ENCODE results near the gene SLC17A1. TPM values are rescaled to one million over a fixed set of nuclear protein-coding genes. Genes with fewer than 3 reads are reported as not detected.

SLC17A1 gene
- total and polyA plus RNA-seq, 2 of the 4 experiments (the other 2 are of a cell fraction) = not detected

- Histone ChIP-seq H4K8ac (ENCODE audit: low read depth in 2 of 2, low read length in 2 of 2) (no peak overlapping the region), H2AK9ac (replicated peaks; ENCODE audit: low read depth, low read length, poor library complexity) (no peak overlapping the region), H3K56ac (ENCODE audit: extremely low read depth, insufficient read depth, low read length) (no peak overlapping the region), H3K36me3 (ENCODE audit: control insufficient read depth, insufficient read depth, low read length) (no peaks in the 10 kb centered on the region), H3K9me3 (ENCODE audit: control insufficient read depth, insufficient read depth, low read length) (no peaks in the 10 kb centered on the region), H4K20me1 (ENCODE audit: insufficient read depth, low read length) (no peaks in the 10 kb centered on the region), H3K79me1 (ENCODE audit: low read depth in 1 of 2, low read length in 2 of 2) (no peaks in the 10 kb centered on the region), H3K18ac (ENCODE audit: low read depth, low read length) (no peak overlapping the region), H3K27ac (ENCODE audit: insufficient read depth, low read length) (no peak overlapping the region), H3K23ac (ENCODE audit: low read depth, low read length) (no peak overlapping the region), H2BK20ac (ENCODE audit: low read depth, low read length) (no peak overlapping the region), H3K9me1 (ENCODE audit: insufficient read depth, low read length) (no peaks in the 10 kb centered on the region), H4K5ac (ENCODE audit: low read depth, low read length) (no peak overlapping the region), H4K91ac (ENCODE audit: insufficient read depth, low read depth, low read length) (no peak overlapping the region), H3K14ac (replicated peaks; ENCODE audit: low read depth, low read length) (no peak overlapping the region), H3K4me2 (ENCODE audit: low read depth, low read length) (no peak overlapping the region), H2BK15ac (ENCODE audit: low read depth, low read length) (no peak overlapping the region), H2AFZ (replicated peaks; ENCODE audit: low read length, poor library complexity) (no peak overlapping the region), H2BK5ac (ENCODE audit: low read depth, low read length, poor library complexity, severe bottlenecking) (no peak overlapping the region), H3K4ac (ENCODE audit: low read depth, low read length) (no peak overlapping the region), H3K4me1 (ENCODE audit: control insufficient read depth, insufficient read depth, low read length) (no peaks in the 10 kb centered on the region), H3K27me3 (ENCODE audit: control insufficient read depth, insufficient read depth, low read length) (no peaks in the 10 kb centered on the region), H3K4me3 (ENCODE audit: insufficient read depth, low read depth, low read length) (no peak overlapping the region), H2BK120ac (ENCODE audit: low read depth, low read length) (no peak overlapping the region), H2AK5ac (ENCODE audit: low read depth, low read length) (no peak overlapping the region), H3K9ac (ENCODE audit: low read depth, low read length) (no peak overlapping the region)
- ATAC-seq (ENCODE audit: low read depth) (no peak), DNase-seq (no peak)
- BruUV-seq (replicated peaks) = no TSS peak
- ChIA-PET CTCF (no interaction called here), POLR2A (ENCODE audit: unreplicated experiment) (no interaction called here)
- dilution Hi-C loops (cut with HindIII; ENCODE audit: low sequenced_read_pairs, unreplicated experiment) (no loop called here), in situ Hi-C loops (cut with MboI; ENCODE audit: low sequenced_read_pairs) (no loop called here), intact Hi-C loops (cut with micrococcal nuclease) (no loop called here)
- WGBS, 2 experiments (ENCODE audit: extremely low coverage in 2 of 2, insufficient read length in 1 of 2) = no CpG with 5 or more reads among the region's 1 CpG
- TF ChIP-seq MXI1 (IDR thresholded peaks at IDR 0.05; ENCODE audit: borderline replicate concordance, low read depth, low read length) (no peak), CHD1 (IDR thresholded peaks at IDR 0.05; ENCODE audit: low read depth, low read length) (no peak), RFX5 (IDR thresholded peaks at IDR 0.05; ENCODE audit: low read depth, low read length) (no peak), RAD21 (IDR thresholded peaks at IDR 0.05; ENCODE audit: low read length) (no peak), SMC3 (IDR thresholded peaks at IDR 0.05; ENCODE audit: low read depth, low read length) (no peak), MAZ (IDR thresholded peaks at IDR 0.05; ENCODE audit: borderline replicate concordance, low read depth, low read length) (no peak), BHLHE40 (IDR thresholded peaks at IDR 0.05; ENCODE audit: low read depth, low read length) (no peak), RCOR1 (IDR thresholded peaks at IDR 0.05; ENCODE audit: insufficient replicate concordance, low read length) (no peak), POLR2A (IDR thresholded peaks at IDR 0.05; ENCODE audit: low read depth, low read length) (no peak), FOS (IDR thresholded peaks at IDR 0.05; ENCODE audit: low read depth, low read length) (no peak)
- TF ChIP-seq, protein P1, sequence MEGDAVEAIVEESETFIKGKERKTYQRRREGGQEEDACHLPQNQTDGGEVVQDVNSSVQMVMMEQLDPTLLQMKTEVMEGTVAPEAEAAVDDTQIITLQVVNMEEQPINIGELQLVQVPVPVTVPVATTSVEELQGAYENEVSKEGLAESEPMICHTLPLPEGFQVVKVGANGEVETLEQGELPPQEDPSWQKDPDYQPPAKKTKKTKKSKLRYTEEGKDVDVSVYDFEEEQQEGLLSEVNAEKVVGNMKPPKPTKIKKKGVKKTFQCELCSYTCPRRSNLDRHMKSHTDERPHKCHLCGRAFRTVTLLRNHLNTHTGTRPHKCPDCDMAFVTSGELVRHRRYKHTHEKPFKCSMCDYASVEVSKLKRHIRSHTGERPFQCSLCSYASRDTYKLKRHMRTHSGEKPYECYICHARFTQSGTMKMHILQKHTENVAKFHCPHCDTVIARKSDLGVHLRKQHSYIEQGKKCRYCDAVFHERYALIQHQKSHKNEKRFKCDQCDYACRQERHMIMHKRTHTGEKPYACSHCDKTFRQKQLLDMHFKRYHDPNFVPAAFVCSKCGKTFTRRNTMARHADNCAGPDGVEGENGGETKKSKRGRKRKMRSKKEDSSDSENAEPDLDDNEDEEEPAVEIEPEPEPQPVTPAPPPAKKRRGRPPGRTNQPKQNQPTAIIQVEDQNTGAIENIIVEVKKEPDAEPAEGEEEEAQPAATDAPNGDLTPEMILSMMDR (conservative IDR thresholded peaks at IDR 0.05; ENCODE audit: low read depth, low read length) = no peak
- TF ChIP-seq, protein P2, sequence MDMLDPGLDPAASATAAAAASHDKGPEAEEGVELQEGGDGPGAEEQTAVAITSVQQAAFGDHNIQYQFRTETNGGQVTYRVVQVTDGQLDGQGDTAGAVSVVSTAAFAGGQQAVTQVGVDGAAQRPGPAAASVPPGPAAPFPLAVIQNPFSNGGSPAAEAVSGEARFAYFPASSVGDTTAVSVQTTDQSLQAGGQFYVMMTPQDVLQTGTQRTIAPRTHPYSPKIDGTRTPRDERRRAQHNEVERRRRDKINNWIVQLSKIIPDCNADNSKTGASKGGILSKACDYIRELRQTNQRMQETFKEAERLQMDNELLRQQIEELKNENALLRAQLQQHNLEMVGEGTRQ (IDR thresholded peaks at IDR 0.05; ENCODE audit: low read depth, low read length) = no peak
Observed at GRCh38 chr6:25746968-25747367, 84.9 kb downstream of the SLC17A1 start.
